Astrocyte of the cerebellum (primary cell): ENCODE measurements around the gene GDI1.

Source experiments
- DNase-seq: peaks from one replicate; pipeline ENCODE4 v3.0.0-alpha.2; 2011; ENCODE audit warnings: low read depth
- H3K4me3 ChIP-seq: 2 replicates; pipeline ENCODE4 v1.5.1; 2011; ENCODE audit warnings: mild to moderate bottlenecking, low read depth, low read length, moderate library complexity
- CTCF ChIP-seq: IDR thresholded peaks from 2 replicates; pipeline ENCODE4 v1.5.1; 2012; ENCODE audit warnings: low read length, low read depth, moderate library complexity, mild to moderate bottlenecking; ENCODE audit errors: missing control alignments
- in situ Hi-C: cut with HindIII; loops from 2 replicates; pipeline ENCODE4 v1.10.0; 2017; ENCODE audit warnings: low sequenced_read_pairs

The GDI1 gene

DNA sequence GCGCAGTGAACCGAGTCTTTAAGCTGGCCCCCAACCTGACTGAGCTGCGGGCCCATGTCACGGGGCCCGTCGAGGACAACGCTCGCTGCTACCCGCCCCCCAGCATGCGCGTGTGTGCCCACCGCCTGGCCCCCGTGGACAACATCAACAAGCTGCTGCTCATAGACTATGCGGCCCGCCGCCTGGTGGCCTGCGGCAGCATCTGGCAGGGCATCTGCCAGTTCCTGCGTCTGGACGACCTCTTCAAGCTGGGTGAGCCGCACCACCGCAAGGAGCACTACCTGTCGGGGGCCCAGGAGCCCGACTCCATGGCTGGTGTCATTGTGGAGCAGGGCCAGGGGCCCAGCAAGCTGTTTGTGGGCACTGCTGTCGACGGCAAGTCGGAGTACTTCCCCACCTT is 23.4 kb downstream of the GDI1 start:
- H3K4me3 ChIP-seq = peak overlapping the region; percentile 69
- no peak for DNase-seq
- peak; percentile 23 for TF ChIP-seq CTCF
- in situ Hi-C loops = no loop called here

GRCh38 chrX:154462396-154462795 is 25.4 kb downstream of the GDI1 start:
- no peak for DNase-seq
- no peak for TF ChIP-seq CTCF
- H3K4me3 ChIP-seq = no peak overlapping the region
- in situ Hi-C loops = no loop called here

- no peak for TF ChIP-seq CTCF
- in situ Hi-C loops = no loop called here
- DNase-seq = no peak
- H3K4me3 ChIP-seq = no peak overlapping the region
These were observed 26.8 kb downstream of the GDI1 start for GRCh38 chrX:154463611-154464220.

- DNase-seq = no peak
- TF ChIP-seq CTCF = no peak
- in situ Hi-C loops = no loop called here
- H3K4me3 ChIP-seq = no peak overlapping the region
These were observed 27.9 kb downstream of the GDI1 start for GRCh38 chrX:154464806-154465365.

GRCh38 chrX:154465601-154466000 is 28.6 kb downstream of the GDI1 start:
- in situ Hi-C loops = no loop called here
- H3K4me3 ChIP-seq = no peak overlapping the region
- no peak for TF ChIP-seq CTCF
- no peak for DNase-seq

DNA sequence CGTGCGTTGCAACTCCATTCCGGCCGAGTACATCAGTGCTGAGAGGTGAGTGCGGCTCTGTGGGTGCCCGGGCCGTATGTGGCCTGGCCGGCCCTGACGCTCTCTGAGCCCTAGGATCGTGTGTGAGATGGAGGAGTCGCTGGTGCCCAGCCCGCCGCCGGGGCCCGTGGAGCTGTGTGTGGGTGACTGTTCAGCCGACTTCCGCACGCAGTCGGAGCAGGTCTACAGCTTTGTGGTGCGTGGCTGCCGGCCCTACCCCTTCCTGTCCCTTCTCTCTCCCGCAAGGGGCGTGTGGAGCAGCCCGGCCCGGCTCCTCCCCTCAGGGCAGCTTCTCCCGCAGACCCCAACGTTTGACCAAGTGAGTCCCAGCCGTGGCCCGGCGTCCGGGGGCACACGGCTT is 29.1 kb downstream of the GDI1 start:
- H3K4me3 ChIP-seq = no peak overlapping the region
- no peak for DNase-seq
- in situ Hi-C loops = no loop called here
- TF ChIP-seq CTCF = no peak
